ENCODE measurements around the gene MAGI2.

Gene MAGI2

GRCh38 chr7:78718212-78718611 is 735.3 kb downstream of the MAGI2 start:
- DNase-seq (ENCODE audit: low spot score), result no peak

- no peak for DNase-seq (ENCODE audit: low spot score)
Measured at GRCh38 chr7:78716876-78717275, 736.6 kb downstream of the MAGI2 start.

GRCh38 chr7:78714356-78714755 is 739.1 kb downstream of the MAGI2 start:
- DNase-seq (ENCODE audit: low spot score), result no peak

- no peak for DNase-seq (ENCODE audit: low spot score)
Measured at GRCh38 chr7:78712111-78712510, 741.4 kb downstream of the MAGI2 start.

- DNase-seq (ENCODE audit: low spot score), result no peak
Measured at GRCh38 chr7:78709658-78710057, 743.8 kb downstream of the MAGI2 start.

GRCh38 chr7:78704504-78704903 is 749.0 kb downstream of the MAGI2 start:
- DNase-seq (ENCODE audit: low spot score), result no peak

GRCh38 chr7:78703391-78703790 is 750.1 kb downstream of the MAGI2 start:
- no peak for DNase-seq (ENCODE audit: low spot score)

GRCh38 chr7:78702770-78703169 is 750.7 kb downstream of the MAGI2 start:
- no peak for DNase-seq (ENCODE audit: low spot score)

GRCh38 chr7:78695826-78696225 is 757.6 kb downstream of the MAGI2 start:
- no peak for DNase-seq (ENCODE audit: low spot score)

GRCh38 chr7:78691584-78691983 is 761.9 kb downstream of the MAGI2 start:
- DNase-seq (ENCODE audit: low spot score), result no peak

GRCh38 chr7:78690174-78690573 is 763.3 kb downstream of the MAGI2 start:
- DNase-seq (ENCODE audit: low spot score), result no peak

GRCh38 chr7:78688376-78688775 is 765.1 kb downstream of the MAGI2 start:
- DNase-seq (ENCODE audit: low spot score), result no peak

- no peak for DNase-seq (ENCODE audit: low spot score)
Measured at GRCh38 chr7:78686189-78686588, 767.3 kb downstream of the MAGI2 start.

- no peak for DNase-seq (ENCODE audit: low spot score)
Measured at GRCh38 chr7:78684201-78684600, 769.3 kb downstream of the MAGI2 start.

- peak; percentile 19 for DNase-seq (ENCODE audit: low spot score)
Measured at GRCh38 chr7:78683566-78683965, 769.9 kb downstream of the MAGI2 start.

- DNase-seq (ENCODE audit: low spot score), result no peak
Measured at GRCh38 chr7:78679112-78679876, 774.2 kb downstream of the MAGI2 start.

- no peak for DNase-seq (ENCODE audit: low spot score)
Measured at GRCh38 chr7:78677391-78677790, 776.1 kb downstream of the MAGI2 start.

- DNase-seq (ENCODE audit: low spot score), result no peak
Measured at GRCh38 chr7:78675511-78675910, 778.0 kb downstream of the MAGI2 start.

GRCh38 chr7:78673272-78673671 is 780.2 kb downstream of the MAGI2 start:
- no peak for DNase-seq (ENCODE audit: low spot score)

GRCh38 chr7:78662939-78663338 is 790.5 kb downstream of the MAGI2 start:
- DNase-seq (ENCODE audit: low spot score), result no peak

- no peak for DNase-seq (ENCODE audit: low spot score)
Measured at GRCh38 chr7:78649976-78650375, 803.5 kb downstream of the MAGI2 start.

- no peak for DNase-seq (ENCODE audit: low spot score)
Measured at GRCh38 chr7:78649236-78649635, 804.2 kb downstream of the MAGI2 start.

- DNase-seq (ENCODE audit: low spot score), result no peak
Measured at GRCh38 chr7:78642751-78643150, 810.7 kb downstream of the MAGI2 start.

GRCh38 chr7:78638364-78638763 is 815.1 kb downstream of the MAGI2 start:
- DNase-seq (ENCODE audit: low spot score), result no peak

Measured in pons (tissue), 1 donor.